HG02870 (cell line): ENCODE data around the gene RNPEPL1.

Source experiments
- ATAC-seq: cut with Tn5 transposase; IDR thresholded peaks from one replicate; pipeline ENCODE4 v1.9.1; 2021; ENCODE audit warnings: mild to moderate bottlenecking, moderate library complexity; ENCODE audit not compliant: unreplicated experiment

RNPEPL1 gene

GRCh38 chr2:240575101-240575965 lies 7.0 kb downstream of the RNPEPL1 start:
- no peak for ATAC-seq

GRCh38 chr2:240576036-240576435 lies 7.8 kb downstream of the RNPEPL1 start:
- no peak for ATAC-seq

- no peak for ATAC-seq
These were observed 8.3 kb downstream of the RNPEPL1 start for GRCh38 chr2:240576436-240577205.

GRCh38 chr2:240577281-240578109 lies 9.2 kb downstream of the RNPEPL1 start:
- ATAC-seq = no peak

- ATAC-seq = no peak
These were observed 9.8 kb downstream of the RNPEPL1 start for GRCh38 chr2:240578110-240578450.

- ATAC-seq = no peak
These were observed 10.2 kb downstream of the RNPEPL1 start for GRCh38 chr2:240578488-240578887.

- ATAC-seq = no peak
These were observed 10.9 kb downstream of the RNPEPL1 start for GRCh38 chr2:240579071-240579762.

GRCh38 chr2:240579771-240580614 lies 11.7 kb downstream of the RNPEPL1 start:
- no peak for ATAC-seq

- no peak for ATAC-seq
These were observed 13.5 kb downstream of the RNPEPL1 start for GRCh38 chr2:240581811-240582210.

- no peak for ATAC-seq
These were observed 14.5 kb downstream of the RNPEPL1 start for GRCh38 chr2:240582781-240583180.

- no peak for ATAC-seq
These were observed 15.5 kb downstream of the RNPEPL1 start for GRCh38 chr2:240583774-240584173.

- ATAC-seq = peak; percentile 62
These were observed 16.3 kb downstream of the RNPEPL1 start for GRCh38 chr2:240584486-240585031.

GRCh38 chr2:240585101-240585500 lies 16.8 kb downstream of the RNPEPL1 start:
- ATAC-seq = peak; percentile 20

- ATAC-seq = no peak
These were observed 17.5 kb downstream of the RNPEPL1 start for GRCh38 chr2:240585681-240586197.

- ATAC-seq = peak; percentile 46
These were observed 18.1 kb downstream of the RNPEPL1 start, which contains the start of gene CAPN10 for GRCh38 chr2:240586198-240586918. Gene CAPN10, plus strand, starts transcription at chr2:240586734. Its CDS starts 178 bp downstream, at chr2:240586912.

- no peak for ATAC-seq
These were observed 18.9 kb downstream of the RNPEPL1 start for GRCh38 chr2:240586919-240587800.

GRCh38 chr2:240588006-240588655 lies 19.8 kb downstream of the RNPEPL1 start:
- ATAC-seq = no peak
